ENCODE measurements around the gene EPO.
A peak's percentile ranks its signal among the peaks of the same experiment; 100 is the strongest.
"Not testable (repeated sequence)": the region's sequence is repeated elsewhere in the genome, so short reads cannot be mapped to it uniquely, and the experiment has no call there.

The EPO gene

DNA sequence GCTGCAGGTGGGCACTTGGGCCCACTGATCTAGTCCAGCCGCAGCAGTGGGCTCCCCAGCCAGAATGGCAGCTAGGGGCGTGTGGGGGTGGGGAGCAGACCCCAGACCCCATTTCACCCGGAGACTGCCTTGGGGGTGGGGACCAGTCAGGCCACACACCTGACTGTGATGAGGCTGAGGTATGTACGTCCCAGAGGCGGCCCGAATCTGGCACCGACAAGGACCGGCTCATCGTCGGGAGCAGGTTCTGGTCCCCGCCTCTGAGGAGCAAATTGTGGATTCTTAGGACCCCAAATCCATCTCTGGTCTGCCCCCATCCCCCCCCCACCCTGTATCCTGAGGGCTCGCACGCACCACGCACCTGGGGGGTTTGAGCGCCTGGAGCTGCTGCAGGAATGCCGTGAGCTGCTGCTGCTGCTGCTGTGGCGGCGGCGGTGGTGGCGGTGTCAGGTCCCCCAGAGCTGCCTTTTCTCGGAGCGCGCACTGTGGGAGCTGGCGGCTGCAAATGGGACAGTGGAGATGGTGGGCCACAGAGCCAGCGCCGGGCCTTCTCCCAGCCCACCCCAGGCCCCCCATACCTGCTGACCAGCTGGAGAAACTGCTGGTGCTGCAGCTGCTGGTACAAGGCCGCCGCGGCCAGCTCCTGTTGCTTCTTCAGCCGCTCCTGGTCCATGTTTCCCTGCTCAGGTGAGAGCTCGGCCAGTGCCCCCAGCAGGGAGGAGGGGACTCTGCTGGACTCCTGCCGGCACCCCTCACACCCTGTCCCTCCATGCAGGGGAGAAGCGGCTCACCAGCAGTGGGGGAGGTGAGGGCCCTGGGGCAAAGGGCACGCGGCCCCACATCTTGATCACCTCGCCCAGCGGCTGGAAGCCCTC is 36.4 kb upstream of the EPO start:
- DNase-seq = no peak

DNA sequence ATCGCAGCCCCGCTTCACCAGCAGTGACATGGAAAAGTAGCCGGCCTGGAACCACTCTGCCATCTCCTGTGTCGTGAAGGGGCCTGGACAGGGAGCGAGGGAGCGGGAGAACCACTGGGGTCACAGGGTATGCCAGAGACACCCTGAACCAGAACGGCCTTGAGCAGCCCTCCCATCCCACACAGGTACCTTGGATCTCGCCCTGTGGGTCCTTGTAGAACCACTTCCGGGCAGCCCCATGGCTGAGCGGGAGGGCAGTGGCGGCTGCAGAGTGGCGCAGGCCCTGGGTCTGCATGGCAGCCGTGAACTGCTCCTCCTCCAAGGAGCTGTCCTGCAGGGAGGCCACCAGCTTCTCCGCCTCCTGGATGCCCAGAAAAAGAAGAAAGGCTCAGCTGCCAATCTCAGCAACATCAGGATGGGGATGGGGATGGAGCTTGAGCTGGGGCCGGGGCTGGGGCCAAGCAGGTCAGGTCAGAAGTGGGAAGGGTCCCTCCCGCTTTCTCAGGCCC is 35.7 kb upstream of the EPO start:
- no peak for DNase-seq

DNA sequence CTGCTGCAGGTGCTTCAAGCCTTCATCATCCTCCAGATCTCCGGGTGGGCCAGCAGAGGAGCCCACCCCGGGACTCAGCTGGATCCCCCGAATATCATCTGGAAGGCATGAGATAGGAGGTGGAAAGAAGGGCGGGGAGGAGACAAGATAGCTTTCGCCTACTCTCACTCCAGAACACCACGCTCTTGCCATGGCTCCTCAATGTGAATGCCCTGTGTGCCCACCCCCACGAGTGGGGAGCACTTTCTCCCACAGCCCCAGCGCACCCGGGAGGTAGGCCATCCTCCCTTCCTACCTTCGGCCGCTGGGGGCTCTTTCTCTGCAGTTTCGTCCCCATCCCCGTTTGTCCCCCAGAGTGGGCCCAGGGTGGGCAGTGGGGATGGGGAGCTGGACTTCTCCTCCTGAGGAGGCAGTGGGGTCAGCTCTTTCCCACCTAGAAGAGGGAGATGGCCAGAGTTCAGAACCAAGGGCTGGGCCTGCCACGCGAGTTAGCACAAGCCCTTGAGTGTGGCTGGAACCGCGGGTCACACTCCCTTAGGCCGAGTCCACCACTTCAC is 35.1 kb upstream of the EPO start:
- no peak for DNase-seq

DNA sequence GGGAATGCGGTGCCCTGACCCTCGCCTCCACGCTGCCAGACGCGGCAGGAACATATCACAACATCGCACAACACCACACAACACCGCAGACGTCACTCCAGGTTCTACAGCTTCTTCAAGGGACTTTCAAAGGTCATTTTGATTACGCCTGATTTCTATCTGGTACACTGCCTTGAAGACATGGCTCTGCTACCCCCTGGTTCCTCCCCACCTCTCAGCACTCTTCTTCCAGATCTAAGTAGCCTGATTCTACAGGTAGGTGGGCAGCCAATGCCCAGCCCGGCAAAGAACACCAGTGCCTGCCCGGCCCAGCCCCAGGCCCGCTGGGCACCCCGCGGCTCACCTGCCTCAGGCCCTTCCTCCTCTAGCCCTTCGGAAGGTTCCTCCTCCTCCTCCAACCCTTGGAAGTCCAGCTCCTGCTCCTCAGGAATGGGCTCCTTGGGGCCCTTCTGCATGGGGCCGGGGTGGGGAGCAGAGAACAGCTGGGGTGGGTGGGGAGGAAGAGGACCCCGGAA is 34.6 kb upstream of the EPO start:
- DNase-seq = no peak

DNA sequence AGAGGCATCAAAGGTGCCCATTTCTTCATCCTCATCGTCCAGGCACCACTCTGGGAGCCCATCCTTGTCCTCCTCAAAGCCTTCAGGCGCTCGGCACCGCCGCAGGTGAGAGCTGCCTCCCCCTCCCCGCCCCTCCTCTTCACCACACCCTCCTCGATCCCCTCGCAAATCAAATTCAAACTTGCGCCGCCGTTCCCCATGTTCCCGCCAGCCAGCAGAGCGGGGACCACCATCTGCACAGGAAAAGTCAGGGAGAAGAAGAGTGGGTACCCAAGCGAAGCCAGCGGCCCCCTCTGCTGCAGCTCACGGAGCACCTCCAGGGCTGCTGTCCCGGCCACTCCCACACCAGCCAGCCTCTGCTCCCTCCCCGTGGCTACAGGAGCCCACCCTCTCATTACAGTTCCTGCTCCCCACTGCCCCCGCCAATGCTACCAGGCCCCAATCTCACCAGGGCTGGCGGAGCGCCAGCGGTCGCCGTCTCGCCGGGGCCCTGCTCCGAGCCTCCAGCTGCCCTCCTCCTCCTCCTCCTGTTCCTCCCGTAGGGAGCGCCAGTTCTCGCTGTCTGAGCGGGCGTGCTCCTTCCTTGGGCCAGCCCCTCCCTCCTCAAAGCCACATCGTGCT is 34.0 kb upstream of the EPO start:
- DNase-seq = no peak

DNA sequence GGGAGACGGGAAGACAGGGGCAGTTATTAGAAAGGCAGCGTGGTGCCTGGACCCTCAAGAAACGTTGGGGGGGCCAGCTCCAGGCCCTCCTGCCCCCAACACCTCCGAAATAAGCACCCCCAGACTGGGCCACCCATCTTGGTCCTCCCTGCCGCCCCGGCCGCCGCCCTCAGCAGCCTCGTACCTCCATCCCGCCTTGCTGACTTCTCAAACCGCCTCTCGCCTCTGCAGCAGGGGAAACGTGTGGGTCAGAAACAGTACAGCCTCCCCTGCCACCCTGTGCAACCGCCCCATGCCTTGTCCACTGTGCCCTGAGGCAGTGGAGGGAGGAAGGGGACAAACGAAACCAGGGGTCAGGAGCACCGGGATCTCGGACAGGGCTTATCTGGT is 33.5 kb upstream of the EPO start:
- DNase-seq = no peak

DNA sequence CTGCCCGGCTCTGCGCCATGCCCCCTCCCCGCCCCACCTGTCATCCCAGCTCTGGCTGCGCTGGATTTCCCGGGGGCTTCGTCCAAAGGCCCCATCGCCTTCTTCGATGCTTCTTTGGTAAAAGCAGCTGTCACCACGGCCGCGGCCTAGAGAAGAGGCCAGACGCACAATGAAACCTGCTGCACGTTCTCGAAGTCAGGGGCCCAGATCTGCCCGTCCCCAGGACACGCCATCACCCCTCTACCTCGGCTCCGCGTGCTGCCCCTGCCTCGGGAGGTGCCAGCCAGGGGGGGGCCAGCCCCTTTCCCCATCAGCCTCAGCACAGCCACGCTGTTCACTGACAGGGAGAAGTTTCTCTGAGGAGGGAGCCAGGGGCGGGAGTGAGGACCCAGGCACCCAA is 33.0 kb upstream of the EPO start:
- DNase-seq = no peak

DNA sequence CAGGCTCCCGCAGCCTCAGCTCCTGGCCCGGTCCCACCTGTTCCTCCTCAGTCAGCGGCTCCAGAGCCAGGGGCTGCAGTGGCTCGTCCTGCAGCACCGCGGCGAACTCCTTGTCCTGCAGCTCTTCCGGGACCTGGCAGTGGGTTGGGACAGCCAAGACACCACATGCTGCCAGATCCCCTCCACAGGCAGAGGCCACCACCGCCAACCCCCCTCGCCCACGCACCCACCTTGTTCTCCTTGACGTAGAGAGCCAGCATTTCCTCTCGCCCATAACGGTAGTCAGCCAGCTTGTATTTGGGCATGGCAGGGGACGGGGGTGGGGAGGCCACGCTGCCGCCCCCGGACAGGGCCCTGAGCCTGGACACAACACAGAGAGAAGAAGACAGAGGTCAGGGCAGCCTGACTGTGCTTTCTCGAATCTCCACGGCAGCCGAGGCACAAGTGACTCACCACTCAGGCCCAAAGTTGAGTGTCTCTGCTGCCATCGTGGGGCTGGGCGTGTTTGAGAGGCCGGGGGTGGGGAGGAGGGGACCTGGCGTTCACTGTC is 32.4 kb upstream of the EPO start:
- no peak for DNase-seq

DNA sequence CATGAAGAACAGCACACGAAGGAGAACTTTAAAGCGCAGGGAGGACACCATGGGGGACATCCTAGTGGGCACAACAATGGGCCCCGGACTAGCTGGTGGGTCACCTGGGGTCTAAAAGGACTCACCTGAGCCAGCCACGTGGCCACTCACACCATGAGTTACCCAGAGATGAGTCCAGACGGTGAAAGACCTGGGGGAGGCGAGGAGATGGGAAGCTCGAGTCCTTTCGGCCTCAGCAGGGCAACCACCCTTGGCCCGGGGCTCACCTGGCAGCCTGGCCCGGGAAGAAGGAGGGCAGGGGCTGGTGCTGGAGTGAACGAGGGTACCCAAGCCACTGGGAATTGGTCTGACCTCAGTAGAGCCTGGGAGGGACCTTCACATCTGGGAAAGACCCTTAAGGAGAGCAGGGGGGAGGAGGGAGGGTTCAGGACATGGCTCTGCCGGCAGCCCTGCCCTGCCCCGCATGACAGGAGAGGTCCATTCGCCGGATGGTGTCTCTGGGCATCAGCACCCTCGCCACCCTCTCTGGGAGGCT is 31.9 kb upstream of the EPO start:
- DNase-seq = no peak

DNA sequence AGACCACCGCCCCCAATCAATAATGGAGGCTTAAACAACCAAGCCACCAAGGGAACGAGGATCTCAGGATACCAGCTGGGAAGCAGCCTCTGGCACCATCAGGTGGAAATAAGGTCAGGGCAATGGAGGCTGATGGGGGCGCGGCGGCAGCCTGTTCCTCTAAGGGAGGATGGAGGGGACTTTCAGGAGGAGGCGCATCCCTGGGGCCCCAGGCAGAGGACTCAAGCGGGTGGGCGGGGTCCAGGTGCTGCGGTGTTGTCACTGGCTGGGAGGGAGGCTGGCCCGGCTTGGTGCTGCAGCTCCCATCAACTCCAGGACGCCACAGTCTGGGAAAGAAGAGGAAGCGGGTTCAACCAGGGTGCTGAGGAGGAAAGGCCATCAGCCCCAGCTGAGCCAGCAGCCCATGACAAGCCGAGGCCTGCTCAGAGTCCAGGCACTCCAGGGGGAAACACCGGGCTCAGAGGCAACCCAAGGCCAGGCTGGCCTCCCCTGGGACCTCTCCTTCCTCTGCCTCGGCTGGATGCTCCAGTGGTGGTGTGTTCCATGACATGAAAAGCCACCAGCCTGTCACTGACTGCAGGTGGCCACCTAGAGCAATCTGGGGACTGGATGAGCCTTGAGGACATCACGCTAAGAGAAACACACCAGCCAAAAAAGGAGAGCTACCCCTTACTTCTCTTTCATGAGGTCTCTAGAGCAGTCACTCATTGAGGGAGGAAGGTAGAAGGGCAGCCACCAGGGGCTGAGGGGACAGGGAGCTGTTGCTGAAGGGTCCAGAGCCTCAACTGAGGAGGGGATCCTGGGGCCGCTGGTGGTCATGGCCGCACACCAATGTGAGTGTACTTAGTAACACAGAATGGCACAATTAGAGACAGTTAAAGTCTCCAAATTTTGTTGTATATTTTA is 30.8 kb upstream of the EPO start:
- DNase-seq = no peak

DNA sequence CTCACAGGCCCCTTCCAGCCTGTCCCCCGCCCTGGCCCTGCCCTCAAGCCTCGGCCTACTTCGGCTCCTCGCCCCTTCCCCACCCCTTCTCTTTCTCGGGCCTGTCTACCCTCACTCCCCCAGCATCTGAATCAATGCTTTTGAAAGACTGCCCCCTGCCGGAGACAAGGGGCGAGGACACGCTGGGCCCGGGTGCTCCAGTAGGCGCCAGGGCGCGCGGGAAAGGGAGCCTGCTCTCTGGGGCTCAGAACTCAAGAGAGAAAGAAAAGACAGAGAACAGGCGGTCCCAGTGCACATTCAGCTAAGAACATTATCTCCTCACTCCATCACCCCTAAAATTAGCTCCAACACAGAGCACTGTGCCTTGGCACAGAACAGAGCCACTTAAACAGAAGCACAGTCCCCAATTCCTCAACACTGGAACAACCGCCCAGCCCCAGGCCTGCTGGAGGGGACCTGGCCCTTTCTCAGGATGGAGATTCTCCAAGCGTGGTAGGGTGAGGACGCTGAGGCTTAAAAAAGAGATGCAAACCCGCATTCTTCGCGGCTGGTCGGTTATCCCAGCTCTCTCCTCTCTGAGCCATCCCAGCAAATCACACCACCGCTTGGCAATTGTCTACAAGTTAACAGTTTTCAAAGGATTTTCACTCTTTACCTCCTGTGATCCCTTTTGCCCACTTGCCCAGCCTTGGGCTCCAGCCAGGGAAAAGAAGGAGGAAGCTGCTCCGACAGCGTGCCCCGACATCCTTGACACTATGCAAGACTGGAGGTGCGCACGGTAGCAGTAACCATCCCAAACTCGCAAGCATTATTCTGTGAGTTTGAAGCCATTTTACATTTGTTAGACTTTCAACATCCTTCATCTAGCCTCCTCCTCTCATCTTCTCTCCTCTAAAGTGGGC is 28.3 kb upstream of the EPO start:
- peak; percentile 75 for DNase-seq

DNA sequence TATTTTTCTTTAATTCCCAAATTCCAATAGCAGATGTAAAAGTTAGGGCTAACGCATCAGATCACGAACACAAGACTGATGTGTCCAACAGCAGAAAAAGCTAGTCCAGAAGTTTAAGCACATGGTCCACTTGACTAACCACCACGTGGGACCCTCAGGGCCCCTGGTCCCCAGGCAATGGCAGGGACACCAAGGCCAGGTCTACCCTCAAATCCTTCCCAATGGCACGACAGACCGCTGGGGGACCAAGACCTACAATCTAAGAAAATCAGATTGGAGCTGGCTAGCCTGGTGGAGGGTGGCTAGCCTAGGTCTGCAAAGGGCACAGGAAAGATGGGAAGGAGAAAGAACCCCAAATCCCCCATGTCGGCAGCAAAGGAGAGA is 27.7 kb upstream of the EPO start:
- no peak for DNase-seq

DNA sequence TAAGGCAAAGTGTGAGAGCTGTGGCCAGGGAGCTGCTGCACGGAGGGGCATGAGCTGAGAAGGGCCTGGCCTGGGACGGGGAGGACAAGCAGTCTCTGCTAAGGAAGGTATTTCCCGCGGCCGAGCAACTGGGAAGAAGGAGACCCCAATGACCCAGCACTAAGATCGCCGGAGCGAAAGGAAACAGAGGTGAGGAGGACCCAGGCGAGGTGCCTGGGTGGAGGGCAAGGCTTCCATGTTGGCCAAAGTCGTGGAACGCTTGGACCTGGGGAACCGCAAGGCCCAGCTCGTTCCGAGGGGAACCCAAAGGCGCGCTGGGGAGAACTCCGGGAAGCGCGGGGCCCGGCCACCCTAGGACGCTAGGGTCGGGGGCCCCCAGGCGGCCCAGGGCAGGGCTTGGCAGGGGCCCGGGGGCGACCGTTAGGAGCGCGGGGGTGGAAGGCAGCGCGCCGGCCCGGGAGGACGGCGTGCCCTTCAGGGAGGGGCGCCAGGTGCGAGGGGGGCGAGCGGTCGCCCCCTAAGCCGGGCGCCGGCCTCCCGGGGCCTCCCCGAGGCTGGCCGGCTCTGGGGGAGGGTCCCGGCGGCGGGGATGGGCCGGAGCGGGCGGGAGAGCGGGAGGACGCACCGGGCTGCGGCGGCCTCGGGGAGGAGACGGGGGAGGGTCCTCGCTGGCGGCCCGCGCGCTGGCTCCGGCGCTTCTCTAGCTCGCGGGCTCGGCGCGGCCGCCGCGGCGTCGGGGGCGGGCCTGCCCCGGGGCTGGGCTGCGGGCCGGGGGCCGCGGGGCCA is 26.8 kb upstream of the EPO start:
- DNase-seq = peak; percentile 50

DNA sequence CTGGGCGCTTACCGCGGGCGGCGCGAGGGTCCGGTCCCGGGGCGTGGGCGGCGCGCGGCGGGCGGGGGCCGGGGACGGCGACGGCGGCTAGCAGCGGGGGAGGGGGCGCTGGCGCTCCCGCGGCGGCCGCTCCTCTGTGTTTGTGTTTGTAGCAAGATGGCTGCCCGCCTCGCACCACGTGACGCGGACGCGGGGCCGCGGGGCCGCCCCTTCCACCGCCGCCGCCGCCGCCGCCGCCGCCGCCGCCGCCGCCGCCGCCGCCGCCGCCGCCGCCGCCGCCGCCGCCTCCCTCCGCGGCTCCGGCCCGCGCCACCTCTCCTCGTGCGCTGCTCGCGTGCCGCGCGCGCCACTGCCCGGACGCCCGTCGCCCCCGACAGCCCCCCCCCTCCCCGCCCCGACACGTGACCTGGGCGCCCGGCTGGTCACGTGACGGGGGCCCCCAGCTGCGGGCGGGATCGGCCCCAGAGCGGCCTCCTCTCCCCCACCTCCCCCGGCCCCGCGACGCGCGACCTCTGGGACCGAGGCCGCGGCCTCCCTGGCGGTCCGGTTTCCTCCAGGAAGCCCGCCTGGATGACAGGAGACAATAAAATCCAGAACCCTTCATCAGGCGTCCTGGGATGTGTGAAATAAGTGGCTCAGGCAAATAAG is 26.0 kb upstream of the EPO start, which contains the start of gene GIGYF1:
Gene GIGYF1 (minus strand): TSS at position 153 of the 648 bp plus-strand sequence. CDS start 6,012 bp downstream, outside the sequence.
- DNase-seq = peak; percentile 89

DNA sequence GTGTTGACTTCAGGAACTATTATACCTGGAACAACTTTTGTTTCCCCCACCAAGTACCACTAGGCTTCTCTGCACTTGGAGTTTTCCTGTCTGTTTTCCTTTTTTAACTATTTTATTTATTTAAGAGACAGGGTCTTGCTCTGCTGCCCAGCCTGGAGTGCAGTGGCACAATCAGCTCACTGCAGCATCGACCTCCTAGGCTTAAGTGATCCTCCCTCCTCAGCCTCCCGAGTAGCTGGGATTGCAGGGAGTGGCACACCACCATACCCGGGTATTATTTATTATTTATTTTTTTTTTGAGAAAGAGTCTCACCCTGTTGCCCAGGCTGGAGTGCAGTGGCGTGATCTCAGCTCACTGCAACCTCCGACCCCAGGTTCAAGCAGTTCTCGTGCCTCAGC is 24.1 kb upstream of the EPO start:
- DNase-seq = no peak

DNA sequence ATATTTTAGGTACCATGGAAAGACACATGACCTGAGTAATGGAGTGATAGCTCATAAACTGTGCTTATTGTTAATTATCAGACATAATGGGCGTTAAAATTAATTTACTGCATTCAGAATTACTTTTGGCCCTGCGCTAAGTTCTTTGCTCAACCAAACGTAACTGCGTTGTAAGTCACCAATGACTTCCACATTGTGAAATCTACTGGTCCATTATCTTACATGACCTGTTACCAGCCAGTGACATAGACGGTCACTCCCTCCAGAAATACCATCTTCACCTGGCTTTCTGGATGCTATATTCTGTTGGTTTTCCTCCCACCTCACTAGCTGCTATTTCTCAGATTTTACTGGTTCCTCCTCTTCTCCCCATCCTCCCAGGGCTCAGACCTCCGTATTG is 21.2 kb upstream of the EPO start:
- DNase-seq = no peak

DNA sequence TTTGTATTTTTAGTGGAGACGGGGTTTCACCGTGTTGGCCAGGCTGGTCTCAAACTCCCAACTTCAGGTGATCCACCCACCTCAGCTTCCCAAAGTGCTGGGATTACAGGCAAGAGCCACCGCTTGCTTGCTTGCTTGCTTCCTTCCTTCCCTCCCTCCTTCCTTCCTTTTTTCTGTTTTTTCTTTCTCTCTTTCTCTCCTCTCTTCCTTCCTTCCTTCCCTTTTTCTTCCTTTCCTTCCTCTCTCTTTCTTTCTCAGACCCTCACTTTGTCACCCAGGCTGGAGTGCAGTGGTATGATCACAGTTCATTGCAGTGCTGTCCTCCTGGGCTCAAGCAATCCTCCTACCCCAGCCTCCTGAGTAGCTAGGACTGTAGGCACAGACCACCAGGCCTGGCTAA is 19.2 kb upstream of the EPO start:
- not testable (repeated sequence) for DNase-seq

DNA sequence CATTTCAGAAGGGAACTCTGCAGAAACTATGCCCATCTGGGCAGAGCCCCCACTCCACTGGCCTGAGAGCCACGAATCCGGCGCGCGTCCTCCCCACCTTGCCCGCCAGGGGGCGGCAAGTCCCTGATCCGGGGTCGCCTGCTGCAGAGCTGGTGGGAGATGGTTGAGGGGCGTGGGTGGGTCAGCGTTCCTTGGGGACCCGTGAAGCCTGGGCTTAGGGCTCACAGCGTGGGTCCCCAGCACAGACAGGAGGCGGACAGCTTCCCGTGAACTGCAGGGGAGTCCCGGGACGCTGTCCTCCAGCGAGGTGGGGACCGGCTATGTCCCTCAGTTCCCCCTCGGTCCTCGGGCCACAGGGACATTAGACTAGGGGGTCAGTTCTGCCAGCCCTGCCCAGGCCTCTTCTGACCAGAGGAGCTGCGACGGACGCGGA is 14.9 kb upstream of the EPO start:
- DNase-seq = peak; percentile 83

Measured in NCI-H69 (cell line).